DMS 273 treated with DMSO at 0.1 percent for 48 hours (cell line): ENCODE results near the gene FOLR1.
"Not testable (repeated sequence)": the region's sequence is repeated elsewhere in the genome, so short reads cannot be mapped to it uniquely, and the experiment has no call there.

Experiments used
- DNase-seq: peaks from one replicate; lab custom pipeline; 2025; lab: John Stamatoyannopoulos, UW

FOLR1 gene

DNA sequence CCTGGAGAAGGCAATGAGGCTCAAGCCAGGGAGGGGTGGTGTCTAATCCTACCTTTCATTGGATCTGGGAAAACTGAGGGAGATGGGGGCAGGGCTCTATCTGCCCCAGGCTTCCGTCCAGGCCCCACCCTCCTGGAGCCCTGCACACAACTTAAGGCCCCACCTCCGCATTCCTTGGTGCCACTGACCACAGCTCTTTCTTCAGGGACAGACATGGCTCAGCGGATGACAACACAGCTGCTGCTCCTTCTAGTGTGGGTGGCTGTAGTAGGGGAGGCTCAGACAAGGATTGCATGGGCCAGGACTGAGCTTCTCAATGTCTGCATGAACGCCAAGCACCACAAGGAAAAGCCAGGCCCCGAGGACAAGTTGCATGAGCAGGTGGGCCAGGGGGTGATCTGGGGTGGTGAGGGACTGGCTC lies at the start of gene FOLR1:
Gene FOLR1, plus strand, starts transcription at position 180 of the 421 bp plus-strand sequence. Its CDS starts 34 bp downstream, at position 214.
- no peak for DNase-seq

DNA sequence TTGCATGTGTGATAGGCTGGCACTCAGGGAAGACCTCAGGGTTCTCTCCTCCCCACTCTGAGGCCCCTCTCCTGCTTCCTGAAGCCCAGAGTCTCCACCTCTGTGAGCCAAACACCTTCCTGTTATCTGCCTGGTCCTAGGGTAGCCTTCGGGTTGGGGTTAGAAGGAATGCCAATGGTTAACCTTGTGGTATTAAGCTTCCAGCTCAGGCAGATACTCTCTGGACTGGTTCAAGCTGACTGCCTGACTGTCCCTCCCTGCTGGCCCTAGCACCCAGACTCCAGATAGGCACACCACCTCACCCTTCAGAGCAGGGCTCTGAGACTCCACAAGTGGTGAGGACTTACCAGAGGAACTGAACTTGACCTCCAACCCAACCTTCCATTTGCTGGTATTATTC lies 49.4 kb upstream of the FOLR1 start:
- DNase-seq: not testable (repeated sequence)

DNA sequence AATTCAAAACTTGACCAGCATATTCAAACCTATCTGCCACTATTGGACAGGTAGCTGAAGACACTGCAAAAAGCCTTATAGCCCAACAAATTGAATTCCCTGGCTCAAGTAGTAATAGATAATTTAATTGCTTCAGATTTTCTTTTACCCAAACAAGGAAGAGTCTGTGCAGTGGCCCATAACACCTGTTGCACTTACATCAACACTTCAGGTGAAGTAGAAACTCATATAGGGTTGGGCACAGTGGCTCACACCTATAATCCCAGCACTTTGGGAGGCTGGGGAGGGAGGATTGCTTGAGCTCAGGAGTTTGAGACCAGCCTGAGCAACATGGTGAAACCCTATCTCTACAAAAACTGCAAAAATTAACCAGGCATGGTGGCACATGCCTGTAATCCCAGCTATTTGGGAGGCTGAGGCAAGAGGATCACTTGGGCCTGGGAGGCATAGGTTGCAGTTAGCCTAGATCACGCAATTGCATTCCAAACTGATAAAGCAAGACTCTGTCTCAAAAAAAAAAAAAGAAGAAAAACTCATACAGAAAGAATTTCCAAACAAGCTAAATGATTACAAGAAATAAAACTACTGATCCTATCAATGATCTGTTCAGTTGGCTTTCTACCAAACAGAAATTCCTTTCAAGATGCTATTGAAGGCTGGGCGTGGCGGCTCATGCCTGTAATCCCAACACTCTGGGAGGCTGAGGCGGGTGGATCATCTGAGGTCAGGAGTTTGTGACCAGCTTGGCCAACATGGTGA lies 47.0 kb upstream of the FOLR1 start:
- no peak for DNase-seq

DNA sequence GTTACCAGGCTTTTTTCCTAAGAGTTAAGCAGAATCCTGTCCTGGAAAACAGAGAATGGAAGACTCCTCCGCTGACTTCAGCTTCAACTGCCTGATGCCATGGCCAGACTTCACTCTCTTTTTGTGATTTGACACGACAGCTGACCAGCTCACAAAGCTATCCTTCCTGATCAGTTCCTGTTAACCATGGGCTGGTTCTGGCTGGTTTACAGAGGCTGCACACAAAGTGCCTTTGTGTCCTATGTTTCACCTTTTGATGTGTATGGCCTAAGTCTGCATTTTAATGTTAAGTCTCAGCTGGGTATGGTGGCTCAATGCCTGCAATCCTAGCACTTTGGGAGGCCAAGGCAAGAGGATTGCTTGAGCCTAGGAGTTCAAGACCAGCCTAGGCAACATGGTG lies 45.3 kb upstream of the FOLR1 start:
- no peak for DNase-seq

DNA sequence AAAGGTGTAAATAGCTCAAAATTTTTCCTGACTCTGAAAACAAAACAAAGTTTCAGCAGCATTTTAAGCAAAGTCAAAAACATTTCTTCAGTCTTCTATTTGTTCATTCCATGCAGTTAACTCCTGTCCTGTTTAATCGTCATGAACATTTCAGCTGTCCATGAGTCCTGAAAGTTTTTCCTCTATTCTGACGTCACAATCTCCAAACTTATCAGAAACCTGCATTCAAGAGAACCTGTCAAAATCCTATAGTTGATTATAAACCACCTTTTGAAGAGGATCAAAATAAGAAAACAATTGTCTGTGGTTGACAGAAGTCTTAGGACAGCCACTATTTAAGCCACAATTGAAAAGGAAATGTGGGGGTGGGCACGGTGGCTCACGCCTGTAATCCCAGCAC lies 41.1 kb upstream of the FOLR1 start:
- no peak for DNase-seq

DNA sequence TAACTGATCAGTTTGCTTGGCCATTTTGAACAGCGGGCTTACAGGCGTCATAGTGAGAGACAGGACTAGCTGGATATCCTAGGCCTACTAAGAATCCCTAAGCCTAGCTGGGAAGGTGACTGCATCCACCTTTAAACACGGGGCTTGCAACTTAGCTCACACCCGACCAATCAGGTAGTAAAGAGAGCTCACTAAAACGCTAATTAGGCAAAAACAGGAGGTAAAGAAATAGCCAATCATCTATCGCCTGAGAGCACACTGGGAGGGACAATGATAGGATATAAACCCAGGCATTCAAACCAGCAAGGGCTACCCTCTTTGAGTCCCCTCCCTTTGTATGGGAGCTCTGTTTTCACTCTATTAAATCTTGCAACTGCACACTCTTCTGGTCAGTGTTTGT lies 38.1 kb upstream of the FOLR1 start:
- not testable (repeated sequence) for DNase-seq

DNA sequence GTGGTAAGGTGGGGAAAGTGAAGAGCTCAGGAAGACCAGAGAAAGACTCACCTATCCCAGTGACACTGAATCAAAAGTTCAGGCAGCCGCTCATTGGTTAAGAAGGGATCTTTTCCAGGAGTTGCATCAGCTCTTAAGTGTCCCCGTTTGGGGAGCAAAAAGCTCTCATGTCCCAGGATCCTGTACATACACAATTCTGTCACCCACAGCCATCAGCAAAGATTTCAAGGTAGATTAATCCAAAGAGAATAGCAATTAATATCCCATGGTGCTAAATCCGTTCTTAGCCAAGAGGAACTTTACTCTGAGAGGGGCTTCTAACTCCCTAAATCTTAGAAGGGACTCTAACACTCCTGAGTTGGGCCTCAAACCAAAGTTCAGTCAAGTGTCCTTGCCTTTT lies 37.1 kb upstream of the FOLR1 start:
- no peak for DNase-seq

DNA sequence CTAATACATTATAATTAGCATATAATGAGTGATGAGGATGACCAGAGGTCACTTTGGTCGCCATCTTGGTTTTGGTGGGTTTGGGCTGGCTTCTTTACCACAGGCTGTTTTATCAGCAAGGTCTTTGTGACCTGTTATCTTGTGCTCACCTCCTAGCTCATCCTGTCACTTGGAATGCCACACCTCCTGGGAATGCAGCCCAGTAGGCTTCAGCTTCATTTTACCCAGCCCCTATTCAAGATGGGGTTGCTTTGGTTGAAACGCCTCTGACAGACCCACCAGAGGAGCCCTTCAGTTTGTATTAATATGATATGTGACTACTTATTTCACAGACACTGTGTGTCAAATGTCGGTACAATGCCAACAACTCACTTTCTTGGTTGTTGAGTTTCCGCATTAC lies 36.2 kb upstream of the FOLR1 start:
- DNase-seq: no peak

DNA sequence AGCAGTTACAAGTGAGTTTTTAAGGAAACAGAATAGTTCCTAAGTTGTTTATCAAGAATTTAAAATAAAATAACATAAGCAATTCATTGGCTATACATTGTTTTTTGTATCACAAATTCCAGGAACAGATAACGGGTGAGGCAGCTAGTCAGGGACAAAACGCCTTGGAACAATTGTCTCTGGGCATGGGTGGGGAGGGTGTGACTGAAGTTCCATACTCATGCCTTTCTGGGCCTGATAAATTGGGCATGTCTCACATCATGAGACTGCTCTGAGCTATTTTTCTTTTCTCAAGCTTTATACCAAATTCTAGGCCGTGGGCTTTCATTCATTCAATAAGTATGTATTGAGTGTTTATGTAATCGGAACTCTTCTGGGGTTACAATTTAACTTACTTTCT lies 34.8 kb upstream of the FOLR1 start:
- no peak for DNase-seq

DNA sequence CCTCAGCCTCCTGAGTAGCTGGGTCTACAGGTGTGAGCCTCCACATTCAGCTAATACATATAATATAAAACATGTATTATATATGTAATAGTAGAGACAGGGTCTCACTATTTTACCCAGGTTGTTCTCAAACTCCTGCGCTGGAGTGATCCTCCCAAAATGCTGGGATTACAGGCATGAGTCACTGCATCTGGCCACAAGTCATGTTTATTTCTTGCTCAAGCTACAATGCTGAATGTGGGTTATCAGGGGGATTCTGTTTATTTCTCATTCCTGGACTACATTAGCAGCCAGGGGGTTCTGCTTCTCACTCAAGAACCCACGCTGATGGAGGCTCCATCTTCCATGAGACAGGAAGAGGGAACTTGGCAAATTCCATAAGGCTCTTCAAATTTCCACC lies 31.6 kb upstream of the FOLR1 start:
- DNase-seq: no peak

DNA sequence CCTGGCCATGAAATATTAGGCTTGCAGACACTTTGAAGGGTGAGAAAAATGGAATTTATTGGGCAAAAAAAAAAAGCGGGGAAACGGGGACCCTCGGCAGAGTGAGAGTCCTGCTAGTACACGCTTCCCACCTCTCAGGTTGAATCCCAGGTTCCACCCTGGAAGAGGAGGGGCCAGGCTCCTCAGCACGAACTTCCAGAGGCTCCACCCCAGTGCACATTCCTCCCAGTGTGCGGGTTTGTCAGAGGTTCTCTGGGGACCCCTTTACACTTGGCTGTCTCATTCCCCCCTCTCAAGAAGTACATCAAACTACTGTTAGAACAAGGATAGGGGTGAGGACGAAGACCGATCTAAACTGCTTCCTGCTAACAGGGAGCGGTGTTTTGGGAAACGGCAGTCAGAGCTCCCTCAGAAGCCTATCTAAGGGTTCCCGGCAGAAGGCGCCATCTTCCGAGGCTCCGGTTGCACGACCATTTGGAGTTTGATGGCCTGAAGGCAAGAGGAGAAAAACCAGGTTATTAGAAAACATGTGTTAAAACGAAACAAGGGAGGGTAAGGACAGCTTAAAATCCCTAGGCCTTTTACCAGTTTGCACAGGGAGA lies 28.9 kb upstream of the FOLR1 start:
- DNase-seq: no peak

DNA sequence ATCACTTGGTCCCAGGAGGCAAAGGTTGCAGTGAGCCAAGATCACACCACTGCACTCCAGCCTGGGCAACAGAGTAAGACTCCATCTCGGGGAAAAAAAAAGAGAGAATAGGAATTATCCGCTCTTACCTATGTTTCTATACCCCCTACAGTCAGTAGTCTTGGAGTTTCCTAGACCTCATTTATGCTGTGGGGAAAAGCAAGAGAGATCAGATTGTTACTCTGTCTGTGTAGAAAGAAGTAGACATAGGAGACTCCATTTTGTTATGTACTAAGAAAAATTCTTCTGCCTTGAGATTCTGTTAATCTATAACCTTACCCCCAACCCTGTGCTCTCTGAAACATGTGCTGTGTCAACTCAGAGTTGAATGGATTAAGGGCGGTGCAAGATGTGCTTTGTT lies 27.8 kb upstream of the FOLR1 start:
- not testable (repeated sequence) for DNase-seq

DNA sequence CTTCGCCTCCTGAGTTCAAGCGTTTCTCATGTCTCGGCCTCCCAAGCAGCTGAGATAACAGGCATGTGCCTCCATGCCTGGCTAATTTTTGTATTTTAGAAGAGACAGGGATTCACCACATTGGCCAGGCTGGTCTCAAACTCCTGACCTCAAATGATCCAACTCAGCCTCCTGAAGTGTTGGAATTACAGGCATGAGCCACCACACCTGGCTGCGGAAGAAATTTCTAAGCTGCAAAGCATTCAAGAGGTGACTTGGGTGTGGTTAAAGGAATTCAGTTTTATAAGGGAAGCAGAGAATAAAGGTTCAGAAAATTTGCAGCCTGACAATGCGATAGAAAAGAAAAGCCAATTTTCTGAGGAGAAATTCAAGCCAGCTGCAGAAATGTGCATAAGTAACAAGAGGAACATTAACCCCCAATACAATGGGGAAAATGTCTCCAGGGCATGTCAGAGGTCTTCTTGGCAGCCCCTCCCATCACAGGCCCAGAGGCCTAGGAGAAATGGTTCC lies 22.8 kb upstream of the FOLR1 start:
- DNase-seq: not testable (repeated sequence)

DNA sequence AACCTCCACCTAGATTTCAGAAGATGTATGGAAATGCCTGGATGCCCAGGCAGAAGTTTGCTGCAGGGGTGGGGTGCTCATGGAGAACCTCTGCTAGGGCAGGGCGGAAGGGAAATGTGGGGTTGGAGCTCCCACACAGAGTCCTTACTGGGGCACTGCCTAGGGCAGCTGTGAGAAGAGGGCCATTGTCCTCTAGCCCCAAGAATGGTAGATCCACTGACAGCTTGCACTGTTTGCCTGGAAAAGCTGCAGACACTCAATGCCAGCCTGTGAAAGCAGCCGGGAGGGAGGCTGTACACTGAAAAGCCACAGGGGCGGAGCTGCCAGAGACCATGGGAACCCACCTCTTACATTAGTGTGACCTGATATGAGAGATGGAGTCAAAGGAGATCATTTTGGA lies 22.2 kb upstream of the FOLR1 start:
- DNase-seq: not testable (repeated sequence)

DNA sequence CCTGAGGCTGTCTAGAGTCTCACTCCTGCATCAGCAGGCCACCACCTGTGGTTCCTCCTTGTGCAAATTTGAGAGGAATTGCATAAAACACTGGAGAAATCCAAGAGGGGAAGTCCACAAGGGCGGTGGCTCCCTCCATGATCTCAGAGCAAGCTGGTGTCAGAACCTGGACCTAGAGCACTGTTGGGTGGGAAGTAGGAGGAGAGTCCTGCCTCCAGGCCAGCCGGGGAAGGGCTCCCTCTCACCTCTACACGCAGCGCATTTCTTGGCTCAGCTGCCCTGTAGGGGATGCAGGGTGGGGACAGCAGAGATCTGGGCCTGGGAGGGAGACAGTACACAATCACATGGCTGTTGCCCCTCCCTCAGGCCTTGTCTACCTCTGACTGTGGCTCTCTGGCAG lies 19.9 kb upstream of the FOLR1 start:
- not testable (repeated sequence) for DNase-seq

DNA sequence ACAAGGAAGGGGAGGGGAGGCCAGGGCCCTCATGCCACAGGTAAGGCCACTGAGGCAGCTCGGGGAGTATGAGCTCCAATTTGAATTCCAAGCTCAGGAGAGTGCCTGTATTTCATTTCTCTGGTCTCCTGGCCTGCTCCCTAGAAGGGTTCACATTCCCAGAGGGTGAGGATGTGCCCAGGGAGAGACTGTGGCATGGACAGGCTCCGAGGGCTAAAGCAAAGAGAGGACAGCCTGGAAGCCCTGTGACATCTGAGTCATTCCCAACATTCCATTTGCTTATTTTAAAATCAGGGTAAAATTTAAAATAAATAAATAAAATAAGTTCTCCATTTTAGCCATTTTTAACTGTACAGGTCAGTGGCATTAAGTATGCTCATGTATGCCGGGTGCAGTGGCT lies 18.6 kb upstream of the FOLR1 start:
- no peak for DNase-seq

DNA sequence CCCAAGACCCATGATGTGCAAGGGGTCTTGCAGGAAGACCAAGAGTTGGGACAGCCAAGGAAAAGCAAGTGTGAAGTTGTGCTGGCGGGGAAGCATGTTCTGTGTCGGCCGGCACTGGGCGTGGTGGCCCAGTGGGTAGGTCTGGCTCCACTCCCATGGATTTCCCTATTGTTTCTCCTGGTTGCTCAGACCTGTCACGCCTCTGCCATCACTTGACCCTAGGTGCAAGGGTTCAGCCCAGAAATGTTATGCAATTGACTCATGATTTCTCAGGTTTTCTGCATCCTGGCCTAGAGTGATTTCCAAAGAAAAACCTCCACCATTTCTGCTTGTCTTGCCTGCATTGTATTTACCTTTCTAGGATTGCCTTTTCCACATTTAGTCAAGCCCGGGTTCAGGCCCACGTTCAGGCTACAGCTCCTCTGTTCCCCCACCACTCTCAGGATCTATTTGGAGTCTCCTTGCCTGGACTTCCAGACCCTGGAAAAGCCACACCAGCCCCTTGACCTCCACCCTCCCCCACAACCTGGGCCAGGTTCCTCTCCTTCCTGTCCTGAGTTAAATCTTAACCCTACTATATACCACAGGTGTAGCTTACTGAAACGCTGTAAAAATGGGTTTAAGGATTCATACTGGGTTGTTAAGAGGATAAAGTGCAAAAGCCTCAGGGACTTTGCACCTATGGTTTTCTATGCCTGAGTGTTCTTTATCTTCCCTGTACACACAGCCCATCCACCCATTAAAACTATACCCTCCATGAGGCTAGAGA lies 17.5 kb upstream of the FOLR1 start:
- DNase-seq: no peak

DNA sequence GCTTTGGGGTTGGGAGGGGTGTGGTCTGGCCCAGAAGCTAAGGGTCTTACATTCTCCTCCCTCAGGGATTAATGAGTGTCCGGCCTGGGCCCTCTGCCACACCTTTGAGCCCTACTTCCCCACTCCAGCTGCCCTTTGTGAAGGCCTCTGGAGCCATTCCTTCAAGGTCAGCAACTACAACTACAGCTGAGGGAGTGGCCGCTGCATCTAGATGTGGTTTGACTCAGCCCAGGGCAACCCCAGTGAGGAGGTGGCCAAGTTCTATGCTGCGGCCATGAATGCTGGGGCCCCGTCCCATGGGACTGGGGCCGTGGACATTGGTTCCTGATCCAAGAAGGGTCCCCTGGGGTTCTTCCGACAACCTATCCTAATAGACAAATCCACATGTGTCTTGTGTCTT lies 14.3 kb upstream of the FOLR1 start:
- DNase-seq: no peak

DNA sequence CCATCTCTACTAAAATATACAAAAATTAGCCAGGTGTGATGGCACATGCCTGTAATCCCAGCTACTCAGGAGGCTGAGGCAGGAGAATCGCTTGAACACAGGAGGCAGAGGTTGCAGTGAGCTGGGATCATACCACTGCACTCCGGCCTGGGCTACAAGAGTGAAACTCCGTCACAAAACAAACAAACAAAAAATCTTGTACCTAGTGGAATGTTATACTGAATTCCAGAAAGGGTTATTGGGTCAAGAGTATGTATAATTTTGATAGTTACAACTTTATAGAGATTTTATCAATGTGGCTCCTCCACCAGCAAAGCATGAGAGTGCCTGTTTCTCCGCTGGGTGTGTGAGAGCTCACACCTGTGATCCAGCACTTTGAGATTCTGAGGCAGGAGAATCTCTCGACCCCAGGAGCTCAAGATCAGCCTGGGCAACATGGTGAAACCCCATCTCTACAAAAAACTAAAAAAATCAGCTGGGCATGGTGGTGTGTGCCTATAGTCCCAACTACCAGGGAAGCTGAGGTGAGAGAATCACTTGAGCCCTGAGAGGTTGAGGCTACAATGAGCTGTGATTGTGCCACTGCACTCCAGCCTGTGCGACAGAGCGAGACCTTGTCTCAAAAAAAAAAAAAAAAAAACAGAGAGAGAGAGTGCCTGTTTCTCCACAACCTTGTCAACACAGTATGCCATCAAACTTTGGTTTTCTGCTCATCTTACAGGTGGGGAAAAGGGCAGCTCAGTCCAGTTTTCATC lies 12.7 kb upstream of the FOLR1 start:
- DNase-seq: no peak

DNA sequence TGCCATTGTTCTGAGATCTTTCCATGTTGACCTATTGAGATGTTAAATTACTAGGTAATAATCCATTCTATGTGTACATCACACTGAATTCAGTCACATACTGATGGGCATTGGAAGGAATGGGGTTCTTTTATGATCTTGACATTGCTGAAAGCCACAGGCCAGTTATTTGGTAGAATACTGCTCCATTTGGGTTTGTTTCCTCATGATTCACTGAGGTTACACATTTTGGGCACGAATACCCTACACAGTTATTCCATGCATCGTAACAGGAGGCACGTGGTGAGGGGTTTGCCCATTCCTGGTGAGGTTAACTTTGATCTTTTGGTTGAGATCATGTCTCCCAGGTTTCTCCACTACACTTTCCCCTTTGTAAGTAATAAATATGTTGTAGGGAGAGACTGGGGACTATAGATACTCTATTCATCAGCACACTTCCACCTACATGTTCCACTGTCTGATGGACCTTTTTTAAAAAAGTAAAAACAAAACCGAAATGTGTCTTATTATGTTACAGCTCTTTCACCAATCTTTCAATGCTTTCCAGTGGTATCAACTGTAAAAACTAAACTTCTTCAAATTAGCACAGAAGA lies 12.0 kb upstream of the FOLR1 start:
- no peak for DNase-seq

DNA sequence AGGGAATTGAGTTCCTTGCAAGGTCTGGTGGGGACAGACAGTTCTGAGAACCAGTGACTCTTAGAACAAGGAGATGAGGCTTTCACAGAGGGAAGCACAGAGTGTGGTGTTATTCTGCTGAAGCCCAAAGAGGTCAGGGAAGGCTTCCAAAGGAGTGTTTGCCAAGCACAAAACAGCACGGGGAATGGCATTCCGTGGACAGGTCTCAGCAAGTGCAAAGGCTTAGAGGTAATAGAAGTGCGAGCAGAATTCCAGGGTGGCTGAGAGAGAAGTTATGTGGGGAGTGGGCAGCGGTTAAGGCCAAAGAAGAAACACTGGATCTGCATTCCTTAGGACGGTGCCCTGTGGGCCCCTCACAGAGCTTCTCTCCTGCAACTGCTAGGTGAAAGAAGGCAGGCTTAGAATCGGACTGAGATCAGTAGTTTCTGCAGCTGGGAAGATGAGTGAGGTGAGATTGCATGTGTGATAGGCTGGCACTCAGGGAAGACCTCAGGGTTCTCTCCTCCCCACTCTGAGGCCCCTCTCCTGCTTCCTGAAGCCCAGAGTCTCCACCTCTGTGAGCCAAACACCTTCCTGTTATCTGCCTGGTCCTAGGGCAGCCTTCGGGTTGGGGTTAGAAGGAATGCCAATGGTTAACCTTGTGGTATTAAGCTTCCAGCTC lies 10.9 kb upstream of the FOLR1 start:
- DNase-seq: not testable (repeated sequence)
